Measurements from ENCODE around the gene MZT2B. TPM values are rescaled to one million over a fixed set of nuclear protein-coding genes. Genes with fewer than 3 reads are reported as not detected.
"Not testable (repeated sequence)": the region's sequence is repeated elsewhere in the genome, so short reads cannot be mapped to it uniquely, and the experiment has no call there.

Gene MZT2B
- total RNA-seq, 1 donor from 2014 or later = 554 TPM

DNA sequence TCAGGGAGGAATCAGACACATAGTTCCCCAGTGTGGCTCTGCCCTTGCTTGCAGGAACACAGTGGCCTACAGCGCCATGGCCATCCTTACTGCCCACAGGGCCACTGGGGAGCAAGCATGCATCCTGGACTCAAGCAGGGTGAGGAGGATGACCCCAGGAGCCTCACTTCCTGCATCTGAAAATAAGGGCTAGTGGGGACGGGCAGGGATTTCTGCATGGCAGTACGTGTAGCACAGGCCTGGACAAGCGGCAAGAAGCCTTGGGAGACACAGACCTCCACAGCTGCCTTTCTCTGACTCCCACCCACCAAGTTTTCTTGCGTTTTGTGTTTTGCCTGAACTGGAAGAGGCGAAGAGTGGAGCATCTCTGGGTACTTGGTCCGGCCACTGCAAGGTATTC is 19.6 kb upstream of the MZT2B start:
- ATAC-seq (ENCODE audit: poor library complexity); intact Hi-C loops (cut with DNase I); DNase-seq: not testable (repeated sequence)

DNA sequence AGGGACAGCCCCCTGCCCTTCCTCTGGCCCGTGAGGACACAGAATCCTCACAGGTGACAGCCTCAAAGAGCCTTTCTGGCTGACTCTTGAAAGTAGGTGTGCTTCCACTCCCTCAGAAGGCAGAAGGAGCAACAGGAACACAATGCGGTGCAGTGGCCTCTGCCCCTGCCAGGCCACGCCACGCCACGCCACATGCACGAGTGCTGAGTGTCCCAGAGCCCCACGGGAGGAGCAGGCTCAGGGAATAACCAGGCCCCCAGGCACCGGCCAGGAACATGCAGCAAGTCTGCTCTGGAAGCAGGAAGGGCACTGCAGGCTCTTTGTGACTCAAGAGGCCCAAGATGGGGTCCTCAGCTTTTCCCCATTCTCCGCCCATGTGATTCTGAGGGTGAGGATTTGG is 19.1 kb upstream of the MZT2B start:
- ATAC-seq (ENCODE audit: poor library complexity) (no peak), DNase-seq (no peak)
- intact Hi-C loops (cut with DNase I) = no loop called here

DNA sequence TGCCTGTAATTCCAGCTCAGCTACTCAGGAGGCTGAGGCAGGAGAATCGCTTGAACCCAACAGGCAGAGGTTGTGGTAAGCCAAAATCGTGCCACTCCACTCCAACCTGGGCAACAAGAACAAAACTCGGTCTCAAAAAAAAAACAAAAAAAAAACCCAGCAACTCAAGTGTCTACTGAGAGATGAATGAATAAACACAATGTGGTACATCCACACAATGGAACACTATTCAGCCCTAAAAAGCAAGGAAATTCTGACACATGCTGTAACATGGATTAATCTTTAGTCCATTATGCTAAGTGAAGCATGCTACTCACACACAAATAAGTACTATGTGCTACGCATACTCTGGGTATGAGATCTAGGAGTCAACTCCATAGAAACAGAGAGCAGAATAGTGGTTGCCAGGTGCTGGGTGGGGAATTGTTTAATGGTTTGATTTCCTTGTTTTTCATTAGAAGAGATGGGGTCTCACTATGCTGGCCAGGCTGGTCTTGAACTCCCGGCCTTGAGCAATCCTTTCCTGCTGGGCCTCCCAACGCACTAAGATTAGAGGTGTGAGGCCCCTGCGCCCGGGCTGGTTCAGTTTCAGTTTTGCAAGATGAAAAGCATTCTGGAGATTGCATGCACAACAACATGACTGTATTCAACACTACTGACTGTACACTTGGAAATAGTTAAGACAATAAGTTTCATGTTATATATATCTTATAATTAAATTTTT is 16.6 kb upstream of the MZT2B start:
- DNase-seq (no peak), ATAC-seq (ENCODE audit: poor library complexity) (no peak)
- intact Hi-C loops (cut with DNase I) = no loop called here

DNA sequence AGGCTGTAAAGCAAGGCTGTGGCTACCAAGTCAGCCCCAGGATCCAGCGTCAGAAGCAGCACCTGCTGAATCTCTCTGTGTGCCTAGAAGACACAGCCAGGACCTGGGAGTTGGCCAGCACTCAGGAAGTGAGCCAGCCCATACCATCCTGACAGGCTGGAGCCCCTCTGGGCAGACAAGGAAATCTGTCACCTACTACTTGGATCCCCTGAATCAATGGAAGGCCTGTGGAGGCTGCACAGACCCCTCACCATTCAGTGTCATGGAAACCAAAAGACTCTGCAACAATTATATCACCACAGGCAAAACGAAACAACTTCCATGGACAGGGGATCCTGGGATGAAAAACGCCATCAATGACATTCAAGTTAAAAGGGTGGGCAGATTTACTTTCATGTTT is 15.5 kb upstream of the MZT2B start:
- intact Hi-C loops (cut with DNase I); DNase-seq; ATAC-seq (ENCODE audit: poor library complexity): not testable (repeated sequence)

DNA sequence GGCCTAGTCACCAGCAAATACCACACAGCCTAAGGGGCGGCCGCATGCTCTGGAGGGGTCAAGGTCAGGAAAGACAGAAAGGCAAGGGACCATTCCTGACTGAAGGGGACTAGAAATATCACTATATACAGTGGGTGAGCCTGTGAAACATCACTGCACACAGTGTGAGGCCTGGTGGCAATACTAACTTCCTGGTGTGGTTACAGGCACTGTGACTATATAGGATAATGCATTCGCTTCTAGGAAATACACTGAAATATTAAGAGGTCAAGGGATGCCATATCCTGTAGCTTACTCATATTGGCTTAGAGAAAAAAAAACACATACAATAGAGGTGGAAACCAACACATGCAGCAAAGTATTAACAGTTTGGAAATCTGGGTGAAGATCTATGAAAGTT is 12.9 kb upstream of the MZT2B start:
- intact Hi-C loops (cut with DNase I); DNase-seq; ATAC-seq (ENCODE audit: poor library complexity): not testable (repeated sequence)

DNA sequence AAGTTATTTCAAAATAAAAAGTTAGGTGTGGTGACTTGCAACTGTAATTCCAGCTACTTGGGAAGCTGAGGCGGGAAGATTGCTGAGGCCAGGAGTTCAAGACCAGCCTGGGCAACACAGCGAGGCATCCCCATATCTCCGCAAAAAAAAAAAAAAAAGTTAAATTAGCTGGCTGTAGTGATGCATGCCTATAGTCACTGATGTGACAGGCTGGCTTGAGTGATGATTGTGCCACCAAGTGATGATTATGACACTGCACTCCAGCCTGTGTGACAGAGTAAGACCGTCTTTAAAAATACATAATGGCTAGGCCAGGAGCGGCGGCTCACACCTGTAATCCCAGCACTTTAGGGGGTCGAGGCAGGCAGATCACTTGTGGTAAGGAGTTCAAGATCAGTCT is 12.2 kb upstream of the MZT2B start:
- intact Hi-C loops (cut with DNase I) = no loop called here
- ATAC-seq (ENCODE audit: poor library complexity) (no peak), DNase-seq (no peak)

DNA sequence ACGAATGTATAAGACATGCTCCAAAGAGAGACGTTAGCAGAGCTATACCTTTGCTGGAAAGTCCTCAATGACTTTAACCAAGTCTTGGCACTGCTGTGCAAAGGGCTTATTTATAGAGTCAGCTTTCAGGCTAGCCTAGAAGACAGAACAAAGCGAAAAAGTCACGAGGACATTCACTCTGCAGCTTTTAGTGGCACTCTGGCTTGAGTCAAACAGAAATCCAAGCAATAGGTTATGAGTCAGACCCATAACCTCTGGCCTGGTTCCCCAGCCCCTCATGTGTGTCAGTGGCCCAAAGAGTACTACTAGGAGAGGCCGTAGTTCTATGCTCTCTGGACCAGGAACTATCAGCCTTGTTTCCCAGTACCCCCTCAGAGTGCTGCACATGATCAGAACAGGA is 7.2 kb upstream of the MZT2B start:
- DNase-seq; intact Hi-C loops (cut with DNase I): not testable (repeated sequence)
- peak; percentile 86 for ATAC-seq (ENCODE audit: poor library complexity)

DNA sequence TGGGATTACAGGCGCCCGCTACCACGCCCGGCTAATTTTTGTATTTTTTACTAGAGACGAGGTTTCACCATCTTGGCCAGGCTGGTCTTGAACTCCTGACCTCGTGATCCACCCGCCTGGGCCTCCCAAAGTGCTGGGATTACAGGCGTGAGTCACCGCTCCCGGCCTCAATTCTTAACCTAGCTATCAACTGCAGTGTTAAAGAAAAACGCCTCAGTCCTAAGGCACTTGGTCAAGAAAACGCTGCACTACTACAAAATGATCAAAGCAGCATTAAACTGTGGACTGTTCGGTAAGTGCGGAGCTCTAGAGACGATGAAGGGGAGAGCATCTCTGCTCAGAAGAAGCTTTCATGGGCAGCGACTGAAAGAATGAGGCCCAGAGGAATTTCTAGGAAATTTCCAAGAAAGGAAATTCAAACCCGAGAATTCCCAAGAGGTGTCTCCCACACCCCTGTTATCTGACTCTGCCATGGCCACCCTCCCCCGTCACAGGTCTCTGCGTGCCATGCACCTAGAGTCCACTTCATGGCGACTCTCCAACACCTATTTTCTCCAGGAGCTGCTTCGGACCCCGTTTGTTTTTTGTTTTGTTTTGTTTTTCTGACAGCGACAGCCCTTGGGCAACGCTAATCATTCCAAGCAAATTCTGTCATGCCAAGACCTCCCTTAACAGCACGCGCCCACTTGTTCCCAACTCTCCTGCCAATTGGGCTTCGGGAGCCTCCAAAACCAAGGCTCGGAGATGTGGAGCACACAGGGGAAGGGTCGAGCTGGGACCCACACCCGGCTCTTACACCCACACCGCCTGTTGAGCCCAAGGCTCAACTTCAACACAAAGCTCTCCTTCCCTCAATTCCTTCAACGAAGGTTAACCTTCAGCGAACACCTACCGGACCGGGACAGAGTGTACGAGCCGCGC is 1.4 kb upstream of the MZT2B start:
- ATAC-seq (ENCODE audit: poor library complexity); DNase-seq: not testable (repeated sequence)

DNA sequence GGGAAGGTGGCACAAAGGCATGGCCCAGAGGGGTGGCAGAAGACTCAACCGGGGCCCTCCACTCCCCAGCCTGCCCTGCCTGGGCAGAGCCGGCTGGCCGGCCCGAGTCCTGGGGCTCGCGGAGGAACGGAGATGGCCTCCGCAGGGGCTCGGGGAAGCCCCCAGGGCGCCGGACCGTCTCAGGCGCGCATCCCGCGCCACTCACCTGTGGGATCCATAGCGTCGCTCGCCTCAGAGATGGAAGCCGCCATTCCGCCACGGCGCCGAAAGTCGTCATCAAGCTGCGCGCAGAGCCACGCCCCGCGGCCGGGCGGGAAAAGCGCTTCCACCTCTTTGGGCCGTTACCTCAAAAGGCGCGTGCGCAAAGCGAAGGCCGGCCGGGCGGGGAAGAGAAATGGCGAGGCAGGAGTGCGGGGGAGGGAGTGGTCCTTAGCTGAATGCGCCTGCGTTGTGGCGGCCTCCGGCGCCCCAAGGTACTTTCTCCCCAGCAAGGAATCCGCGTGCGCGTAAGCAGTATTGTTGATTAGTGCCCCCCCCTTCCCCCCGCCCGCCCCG is 660 bp upstream of the MZT2B start, which contains the start of gene SMPD4:
Gene SMPD4, minus strand, starts transcription at position 278 of the 555 bp plus-strand sequence. CDS start 5,010 bp downstream, outside the sequence.
- ATAC-seq (ENCODE audit: poor library complexity) = peak; percentile 95
- peak; percentile 99 for DNase-seq
- intact Hi-C loops (cut with DNase I) = loop anchor here (10.0 kb wide), 1 partner anchor 153 kb away; no protein-coding TSS in a partner anchor

More for the DNA sequence above, 1.4 kb upstream of the MZT2B start:
- intact Hi-C loops (cut with DNase I) = loop anchor here (10.0 kb wide), 1 partner anchor 154 kb away; no protein-coding TSS in a partner anchor

DNA sequence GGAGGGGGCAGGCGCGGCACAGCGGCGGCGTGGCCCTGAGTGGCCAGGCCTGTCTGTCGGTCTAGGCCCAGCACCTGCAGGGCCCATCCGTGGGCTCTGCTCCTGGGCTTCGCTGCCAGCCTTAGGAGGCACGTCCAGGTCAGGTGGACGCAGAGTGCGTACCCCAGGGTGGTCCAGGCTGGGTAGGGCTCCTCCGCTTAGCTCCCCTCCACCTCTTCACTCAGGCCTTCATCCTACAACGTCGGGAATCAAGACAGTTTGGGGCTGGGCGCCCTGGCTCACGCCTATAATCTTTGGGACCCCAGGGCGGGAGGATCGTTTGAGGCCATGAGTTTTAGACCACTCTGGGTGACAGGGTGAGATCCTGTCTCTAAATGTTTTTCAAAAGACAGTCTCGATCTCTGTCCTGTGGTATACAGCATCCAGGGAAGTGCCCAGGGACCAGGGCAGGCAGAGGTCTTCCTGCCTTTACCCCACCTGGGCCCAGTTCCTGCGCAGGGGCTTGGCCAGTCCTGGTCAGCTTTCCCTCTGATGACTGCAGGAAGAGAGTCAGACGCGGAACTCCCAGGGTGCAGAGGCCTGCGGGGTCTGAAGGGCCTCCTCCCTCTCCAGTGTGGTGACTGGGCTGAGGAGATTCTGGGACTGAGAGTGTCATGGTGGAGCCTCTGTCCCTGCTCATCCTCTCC is 907 bp downstream of the MZT2B start:
- ATAC-seq (ENCODE audit: poor library complexity); DNase-seq: not testable (repeated sequence)
- intact Hi-C loops (cut with DNase I) = loop anchor here (10.0 kb wide), 1 partner anchor 152 kb away; no protein-coding TSS in a partner anchor

DNA sequence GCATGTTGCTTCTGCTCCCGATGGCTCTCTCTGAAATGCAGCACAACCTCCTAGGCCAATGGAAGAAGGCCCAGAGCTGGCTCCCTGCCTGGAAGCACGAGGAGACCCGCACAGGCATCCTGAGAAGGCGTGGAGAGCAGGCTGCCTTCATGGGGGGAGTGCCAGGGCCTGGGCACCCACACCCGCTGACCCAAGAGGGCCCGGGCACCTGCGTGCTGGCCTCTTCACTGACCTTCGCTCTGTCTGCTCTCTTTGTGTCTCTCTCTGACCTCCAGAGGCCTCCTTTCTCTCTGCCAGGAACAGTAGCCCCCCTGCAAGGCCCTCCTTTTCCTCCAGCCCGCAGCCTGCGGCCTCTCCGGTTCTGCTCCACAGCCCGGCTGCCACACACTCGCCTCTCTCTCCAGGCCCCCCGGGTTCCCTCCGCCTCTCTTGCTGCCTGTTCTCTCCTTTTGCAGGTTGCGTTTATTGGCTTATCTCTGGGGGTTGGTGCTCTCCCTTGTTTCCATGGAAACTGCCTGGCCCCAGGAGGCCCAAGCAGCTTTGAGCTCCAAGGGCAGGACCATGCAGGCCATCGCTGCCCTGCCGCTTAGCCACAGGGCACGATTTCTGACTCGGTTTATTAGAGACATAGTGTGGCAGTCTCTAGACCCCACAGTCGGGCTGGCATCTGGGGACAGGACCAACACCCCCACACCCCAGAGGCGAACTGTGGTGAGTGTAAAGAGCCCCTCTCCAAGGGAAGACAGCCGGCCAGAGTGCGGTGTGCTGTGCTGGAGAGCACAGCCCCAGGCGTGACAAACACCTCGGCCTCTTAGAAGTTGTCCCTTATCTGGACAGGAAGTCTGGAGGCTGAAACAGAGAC is 1.7 kb downstream of the MZT2B start:
- ATAC-seq (ENCODE audit: poor library complexity) = no peak
- intact Hi-C loops (cut with DNase I) = loop anchor here (10.0 kb wide), 1 partner anchor 151 kb away; no protein-coding TSS in a partner anchor
- peak; percentile 73 for DNase-seq

DNA sequence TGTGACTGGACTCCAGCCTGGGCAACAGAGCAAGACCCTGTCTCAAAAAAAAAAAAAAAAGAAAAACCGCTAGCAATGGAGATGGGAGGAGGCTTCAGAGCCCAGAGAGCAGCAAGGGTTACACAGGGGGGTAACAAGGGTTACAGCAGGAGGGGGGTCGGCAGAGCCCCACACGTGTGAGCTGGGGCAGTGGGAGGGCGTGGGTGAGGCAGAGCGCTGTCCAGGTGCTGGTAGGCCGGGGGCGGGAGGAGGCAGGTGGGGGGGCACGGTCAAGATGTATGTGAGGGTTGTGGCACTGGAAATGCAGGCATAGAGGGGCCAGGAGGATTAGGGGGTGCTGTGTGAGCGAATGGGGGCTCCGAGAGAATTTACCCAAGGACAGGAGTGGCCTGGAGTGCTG is 3.4 kb downstream of the MZT2B start:
- intact Hi-C loops (cut with DNase I) = loop anchor here (10.0 kb wide), 1 partner anchor 149 kb away; no protein-coding TSS in a partner anchor
- DNase-seq (no peak), ATAC-seq (ENCODE audit: poor library complexity) (no peak)

DNA sequence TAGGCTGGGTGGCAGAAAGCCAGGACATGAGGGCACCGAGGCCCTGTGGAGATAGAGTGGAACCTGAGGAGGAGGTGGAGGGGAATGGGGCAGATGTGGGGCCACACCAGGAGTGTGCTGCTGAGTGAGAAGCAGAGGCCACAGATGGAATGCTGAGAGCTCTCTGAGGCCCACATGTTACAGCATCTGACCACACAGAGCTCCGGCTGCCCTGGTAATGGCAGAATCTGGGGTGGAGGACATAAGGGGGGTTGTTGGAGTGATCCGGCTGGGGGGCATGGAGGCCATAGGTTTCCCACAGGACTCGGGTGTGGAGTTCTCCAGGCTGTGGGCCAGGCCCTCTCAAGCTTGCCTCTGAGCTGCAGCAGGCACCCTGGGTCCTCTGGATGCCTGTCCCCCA is 3.8 kb downstream of the MZT2B start:
- intact Hi-C loops (cut with DNase I) = loop anchor here (10.0 kb wide), 1 partner anchor 149 kb away; no protein-coding TSS in a partner anchor
- DNase-seq (no peak), ATAC-seq (ENCODE audit: poor library complexity) (no peak)

DNA sequence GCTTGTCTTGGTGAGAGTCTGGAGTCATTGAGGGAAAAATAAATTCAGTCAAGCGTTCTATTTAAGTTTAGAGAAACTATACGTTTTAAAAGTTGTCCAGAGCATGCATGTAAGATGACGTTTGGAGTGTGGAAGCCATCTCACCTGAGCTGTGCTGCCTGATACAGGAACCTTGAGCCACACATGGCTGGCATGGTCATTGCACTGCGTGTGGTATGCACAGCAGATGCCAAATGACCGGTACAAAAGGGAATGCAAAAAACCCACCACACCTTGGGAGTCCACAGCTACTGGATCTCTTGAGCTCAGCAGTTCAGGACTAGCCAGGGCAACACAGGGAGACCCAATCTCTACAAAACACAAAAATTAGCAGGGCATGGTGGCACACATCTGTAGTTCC is 4.3 kb downstream of the MZT2B start:
- ATAC-seq (ENCODE audit: poor library complexity) (no peak), DNase-seq (no peak)
- intact Hi-C loops (cut with DNase I) = loop anchor here (10.0 kb wide), 1 partner anchor 148 kb away; no protein-coding TSS in a partner anchor

DNA sequence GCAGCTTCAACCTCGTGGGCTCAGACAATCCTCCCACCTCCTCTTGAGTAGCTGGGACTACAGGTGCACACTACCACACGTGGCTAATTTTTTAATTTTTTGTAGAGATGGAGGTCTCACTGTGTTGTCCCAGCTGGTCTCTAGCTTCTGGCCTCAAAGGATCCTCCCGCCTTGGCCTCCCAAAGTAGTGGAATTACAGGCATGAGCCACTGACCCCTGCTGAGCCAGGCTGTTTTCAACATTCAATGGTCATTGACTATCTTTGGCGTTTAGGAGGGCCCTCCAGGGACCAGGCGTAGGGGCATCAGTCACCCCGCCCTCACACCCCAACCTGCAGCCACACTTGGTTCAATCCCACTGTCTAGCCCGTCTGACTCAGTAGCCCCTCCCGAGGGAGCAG is 5.2 kb downstream of the MZT2B start:
- ATAC-seq (ENCODE audit: poor library complexity) = no peak
- intact Hi-C loops (cut with DNase I) = loop anchor here (10.0 kb wide), 1 partner anchor 148 kb away; no protein-coding TSS in a partner anchor

DNA sequence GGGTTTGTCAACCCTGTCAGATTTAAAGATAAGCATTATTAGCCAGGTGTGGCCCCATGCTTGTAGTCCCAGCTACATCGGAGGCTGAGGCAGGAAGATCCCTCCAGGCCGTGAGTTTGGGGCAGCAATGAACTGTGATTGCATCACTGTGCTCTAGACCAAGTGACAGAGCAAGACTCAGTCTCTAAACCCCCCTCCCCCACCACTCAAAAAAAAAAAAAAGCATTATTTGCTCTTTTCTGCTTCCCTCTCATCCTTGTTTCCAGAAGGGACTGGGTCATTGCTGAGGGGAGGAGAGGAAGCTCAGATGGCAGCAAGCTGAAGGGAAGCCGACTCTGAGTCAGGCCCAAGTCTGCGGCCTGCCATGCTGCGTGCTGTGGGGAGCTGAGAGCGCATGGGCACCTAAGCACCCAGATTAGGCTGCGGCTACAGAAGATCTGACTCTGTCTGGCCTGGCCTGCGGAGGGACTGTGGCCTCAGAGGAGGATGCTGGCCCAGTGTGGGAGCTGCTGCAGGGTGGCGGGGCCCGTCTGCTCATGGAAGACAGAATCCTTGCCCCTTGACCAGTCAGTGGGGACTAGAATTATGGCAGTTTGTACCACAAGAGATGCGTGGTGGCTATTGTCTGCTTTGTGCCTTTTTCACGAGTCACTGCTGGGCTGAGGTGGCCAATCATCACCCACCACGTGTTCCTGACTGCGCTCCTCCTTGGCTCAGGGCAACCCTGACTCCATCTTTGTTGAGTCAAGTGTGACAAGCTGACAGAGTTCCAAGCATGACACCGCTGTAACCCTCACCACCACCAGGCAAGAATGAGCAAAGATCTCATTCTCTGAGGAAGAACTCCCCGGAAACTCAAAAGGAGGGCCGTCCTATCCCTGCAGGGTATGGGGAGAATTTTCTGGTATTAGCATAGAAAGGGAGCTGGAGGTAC is 6.1 kb downstream of the MZT2B start:
- DNase-seq; ATAC-seq (ENCODE audit: poor library complexity): not testable (repeated sequence)
- intact Hi-C loops (cut with DNase I) = loop anchor here (10.0 kb wide), 1 partner anchor 147 kb away; no protein-coding TSS in a partner anchor

More for the DNA sequence above, 5.2 kb downstream of the MZT2B start:
- no peak for DNase-seq
